Testis (tissue), 3 donors: ENCODE data around the gene AP3M1. TPM values are rescaled to one million over a fixed set of nuclear protein-coding genes. Genes with fewer than 3 reads are reported as not detected.

Source experiments
- DNase-seq: peaks from one replicate; pipeline ENCODE4 v3.0.0-alpha.2; 2019
- H3K27ac ChIP-seq, 2 donors: fragments of 200-600 bp; sonication (generic); one replicate each; pipeline ENCODE4 v1.5.1; 2019
- H3K27me3 ChIP-seq: fragments of 200-600 bp; sonication (generic); one replicate; pipeline ENCODE4 v1.5.1; 2019
- H3K36me3 ChIP-seq: fragments of 200-600 bp; sonication (generic); one replicate; pipeline ENCODE4 v1.5.1; 2017; ENCODE audit warnings: low read depth; ENCODE audit errors: missing control alignments
- H3K4me1 ChIP-seq: fragments of 200-600 bp; sonication (generic); one replicate; pipeline ENCODE4 v1.5.1; 2019
- H3K4me3 ChIP-seq, 2 donors: fragments of 200-600 bp; sonication (generic); one replicate each; pipeline ENCODE4 v1.5.1; 2017 to 2019
- H3K9me3 ChIP-seq: fragments of 200-600 bp; sonication (generic); one replicate; pipeline ENCODE4 v1.5.1; 2017
- CTCF ChIP-seq, 3 experiments: fragments of 450-650 bp in 2 of 3; fragments of 200-600 bp in 1 of 3; sonication (generic) in 1 of 3; IDR thresholded peaks; one replicate each; pipeline ENCODE4 v1.5.1; 2016 to 2019; ENCODE audit warnings: antibody characterized with exemption in 3 of 3, mild to moderate bottlenecking in 2 of 3, moderate library complexity in 1 of 3
- POLR2A ChIP-seq: fragments of 450-650 bp; IDR thresholded peaks from one replicate; pipeline ENCODE4 v1.6.1; 2017; ENCODE audit warnings: antibody characterized with exemption, mild to moderate bottlenecking, moderate library complexity
- WGBS, 2 donors: methylation state at CpG; one replicate each; pipeline ENCODE4 v1.1.5; 2018; 5-methylcytosine and 5-hydroxymethylcytosine counted together
- intact Hi-C: fragments of 100-400 bp; cut with DNase I; formaldehyde crosslinking; loops from one replicate; pipeline ENCODE4 v1.15.1; 2023; ENCODE audit warnings: low total_unique reads
- polyA plus RNA-seq: library from polyadenylated mRNA; stranded (reverse); fragments of 350-450 nt; fragmentation: Illumina TruSeq; extraction: RNeasy Lipid Tissue Mini Kit (QIAGEN cat#74804); gene quantifications from one replicate; pipeline ENCODE4 v1.2.3, GENCODE V29; 2014; ENCODE audit warnings: low read depth, low replicate concordance; ENCODE audit not compliant: insufficient read depth
- total RNA-seq, 2 donors: library from RNA; depleted of rRNA; stranded (reverse); fragments of >200 nt; gene quantifications; one replicate each; pipeline ENCODE4 v1.2.3, GENCODE V29; 2016

AP3M1 gene
- total and polyA plus RNA-seq, 3 donors from 2014 or later, result 32.0 to 44.4 (median 38.6) TPM

DNA sequence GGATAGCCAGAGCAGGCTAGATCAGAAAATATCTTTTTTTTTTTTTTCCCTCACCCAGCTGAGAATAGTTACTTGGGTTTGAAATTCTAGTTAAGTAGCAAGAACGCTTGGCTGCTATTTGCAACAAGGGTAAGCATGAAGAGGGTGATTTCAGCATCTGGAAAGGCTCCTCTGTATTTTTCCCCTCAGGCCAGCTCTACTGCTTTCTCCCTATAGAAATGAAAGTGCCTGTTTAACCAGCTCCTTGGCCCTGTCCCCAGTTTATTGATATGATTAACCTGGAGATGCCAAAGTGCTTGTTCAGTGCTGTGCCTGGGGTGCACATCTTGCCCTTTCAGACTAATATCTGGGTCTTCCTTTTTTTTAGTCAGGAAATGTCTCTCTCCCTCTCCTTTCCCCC lies 37.1 kb downstream of the AP3M1 start:
- TF ChIP-seq POLR2A (no peak), CTCF (IDR thresholded peaks at IDR 0.05) (no peak)
- peaks cover 14% of the 10 kb centered on the region for H3K4me1 ChIP-seq
- H3K4me3 ChIP-seq, result no peak overlapping the region
- H3K27ac ChIP-seq, result no peak overlapping the region
- intact Hi-C loops, result no loop called here
- H3K9me3 ChIP-seq, result no peaks in the 10 kb centered on the region
- no peaks in the 10 kb centered on the region for H3K36me3 ChIP-seq
- no peaks in the 10 kb centered on the region for H3K27me3 ChIP-seq
- 65 to 67% methylated on average over 1 of the region's 1 CpG for WGBS, 2 donors
- no peak for DNase-seq

GRCh38 chr10:74111799-74112198 lies 38.8 kb downstream of the AP3M1 start:
- intact Hi-C loops, result no loop called here
- DNase-seq, result no peak
- Histone ChIP-seq H3K27me3 (no peaks in the 10 kb centered on the region), H3K36me3 (no peaks in the 10 kb centered on the region), H3K27ac (no peak overlapping the region), H3K9me3 (no peaks in the 10 kb centered on the region), H3K4me1 (peaks cover 14% of the 10 kb centered on the region), H3K4me3 (no peak overlapping the region)
- 96 to 97% methylated on average over 5 to 14 of the region's 14 CpGs for WGBS, 2 donors
- no peak for TF ChIP-seq POLR2A
- TF ChIP-seq CTCF (IDR thresholded peaks at IDR 0.05), result no peak

DNA sequence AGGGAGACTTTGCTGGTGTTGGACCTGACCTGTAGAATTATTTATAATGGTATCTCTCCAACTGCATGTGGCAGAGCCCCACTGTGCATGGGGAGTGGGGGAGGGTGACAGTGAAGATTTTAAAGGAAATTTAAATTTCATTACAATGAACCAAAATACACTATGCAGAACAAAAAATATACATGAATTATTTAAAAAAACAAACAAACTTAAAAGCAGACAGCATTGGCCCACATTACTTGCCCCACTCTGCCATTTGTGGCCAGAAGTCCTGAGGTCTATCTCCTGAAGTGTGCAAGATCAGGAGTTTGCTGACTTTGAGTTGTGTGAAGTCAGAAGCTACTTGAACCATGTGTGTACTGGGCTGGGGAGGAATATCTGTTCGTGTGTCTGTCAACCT lies 40.5 kb downstream of the AP3M1 start:
- H3K4me1 ChIP-seq, result peaks cover 14% of the 10 kb centered on the region
- DNase-seq, result no peak
- H3K9me3 ChIP-seq, result no peaks in the 10 kb centered on the region
- no peak for TF ChIP-seq CTCF (IDR thresholded peaks at IDR 0.05)
- WGBS, 2 donors, result 86 to 100% methylated on average over 1 of the region's 1 CpG
- H3K36me3 ChIP-seq, result no peaks in the 10 kb centered on the region
- H3K27me3 ChIP-seq, result no peaks in the 10 kb centered on the region
- no peak overlapping the region for H3K4me3 ChIP-seq
- intact Hi-C loops, result no loop called here
- no peak overlapping the region for H3K27ac ChIP-seq

GRCh38 chr10:74109452-74109851 lies 41.2 kb downstream of the AP3M1 start:
- Histone ChIP-seq H3K9me3 (no peaks in the 10 kb centered on the region), H3K4me1 (peaks cover 14% of the 10 kb centered on the region), H3K27ac (no peak overlapping the region), H3K4me3 (no peak overlapping the region), H3K27me3 (no peaks in the 10 kb centered on the region), H3K36me3 (no peaks in the 10 kb centered on the region)
- intact Hi-C loops, result no loop called here
- no peak for DNase-seq
- TF ChIP-seq CTCF (IDR thresholded peaks at IDR 0.05) (no peak), POLR2A (no peak)

DNA sequence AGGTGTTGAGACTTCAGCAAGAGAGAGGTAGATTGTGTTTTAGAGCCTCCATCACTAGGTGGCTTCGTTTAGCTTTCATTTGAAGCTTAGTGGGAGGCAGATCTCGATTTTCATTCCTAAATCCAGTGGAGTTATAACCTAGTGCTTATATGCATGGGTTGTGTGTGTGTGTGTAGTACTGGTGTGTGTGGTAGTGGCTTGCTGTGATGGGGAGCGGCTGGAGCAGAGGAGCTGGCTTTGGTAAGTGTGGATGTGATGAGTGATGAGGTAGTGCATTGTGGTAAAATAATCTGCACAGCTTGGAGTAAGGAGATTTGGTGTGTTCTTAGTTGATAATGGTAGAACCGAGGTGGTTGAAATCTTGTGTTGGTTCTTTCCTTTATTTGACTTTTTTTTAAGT lies 43.2 kb downstream of the AP3M1 start:
- intact Hi-C loops, result no loop called here
- Histone ChIP-seq H3K4me1 (peaks cover 7% of the 10 kb centered on the region), H3K9me3 (no peaks in the 10 kb centered on the region), H3K27ac (no peak overlapping the region), H3K36me3 (no peaks in the 10 kb centered on the region), H3K27me3 (no peaks in the 10 kb centered on the region), H3K4me3 (no peak overlapping the region)
- 60 to 71% methylated on average over 4 of the region's 4 CpGs for WGBS, 2 donors
- no peak for DNase-seq
- no peak for TF ChIP-seq POLR2A
- no peak for TF ChIP-seq CTCF (IDR thresholded peaks at IDR 0.05)
